HG03280 (cell line): ENCODE data around the gene PLD5.
"Not testable (repeated sequence)": the region's sequence is repeated elsewhere in the genome, so short reads cannot be mapped to it uniquely, and the experiment has no call there.

Experiments used
- ATAC-seq: cut with Tn5 transposase; IDR thresholded peaks from one replicate; pipeline ENCODE4 v1.9.1; 2021; ENCODE audit warnings: mild to moderate bottlenecking, moderate library complexity; ENCODE audit not compliant: unreplicated experiment

Gene PLD5

DNA sequence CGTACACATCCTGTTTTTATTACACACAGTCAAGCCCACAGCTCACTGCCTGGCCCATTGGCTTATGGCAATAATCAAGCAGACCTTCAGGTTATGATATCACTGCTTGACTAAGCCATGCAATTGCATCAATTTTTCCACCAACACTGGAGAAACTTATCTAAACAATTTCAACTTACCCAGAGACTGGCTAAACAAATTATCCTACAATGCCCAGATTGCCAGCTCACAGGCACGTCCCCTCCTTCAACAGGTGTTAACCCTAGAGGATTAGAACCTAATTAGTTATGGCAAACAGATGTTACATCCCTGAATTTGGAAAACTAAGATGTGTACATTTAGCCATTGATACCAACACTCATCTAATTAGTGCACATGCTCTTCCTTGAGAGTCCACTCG, 310.0 kb downstream of the PLD5 start:
- ATAC-seq: not testable (repeated sequence)

- not testable (repeated sequence) for ATAC-seq
Observed at GRCh38 chr1:242212961-242213360, 311.5 kb downstream of the PLD5 start.

DNA sequence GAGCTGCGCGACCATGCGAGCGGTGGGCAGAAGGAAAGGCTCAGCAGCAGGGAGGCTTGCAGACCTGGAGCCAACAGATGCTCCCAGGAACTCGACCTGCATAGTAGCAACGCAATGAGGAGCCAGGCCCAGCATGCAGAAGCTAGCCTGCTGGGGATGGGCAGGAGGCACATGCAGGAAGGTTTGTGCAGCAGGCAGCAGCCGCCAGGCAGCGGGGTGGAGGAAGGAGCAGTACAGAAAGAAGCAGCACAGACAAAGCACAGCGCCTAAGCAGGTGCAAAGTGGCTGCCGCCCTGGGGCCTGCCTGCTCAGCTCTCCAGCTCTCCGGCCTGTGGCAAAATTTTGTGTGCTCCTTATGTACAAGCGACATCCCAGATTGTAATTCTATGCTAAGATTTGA, 312.1 kb downstream of the PLD5 start:
- no peak for ATAC-seq

- no peak for ATAC-seq
Observed at GRCh38 chr1:242211254-242212022, 313.1 kb downstream of the PLD5 start.

DNA sequence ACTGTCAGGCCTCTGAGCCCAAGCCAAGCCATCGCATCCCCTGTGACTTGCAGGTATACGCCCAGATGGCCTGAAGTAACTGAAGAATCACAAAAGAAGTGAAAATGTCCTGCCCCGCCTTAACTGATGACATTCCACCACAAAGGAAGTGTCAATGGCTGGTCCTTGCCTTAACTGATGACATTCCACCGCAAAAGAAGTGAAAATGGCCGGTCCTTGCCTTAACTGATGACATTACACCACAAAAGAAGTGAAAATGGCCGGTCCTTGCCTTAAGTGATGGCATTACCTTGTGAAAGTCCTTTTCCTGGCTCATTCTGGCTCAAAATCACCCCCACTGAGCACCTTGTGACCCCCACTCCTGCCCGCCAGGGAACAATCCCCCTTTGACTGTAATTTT, 314.2 kb downstream of the PLD5 start:
- not testable (repeated sequence) for ATAC-seq

DNA sequence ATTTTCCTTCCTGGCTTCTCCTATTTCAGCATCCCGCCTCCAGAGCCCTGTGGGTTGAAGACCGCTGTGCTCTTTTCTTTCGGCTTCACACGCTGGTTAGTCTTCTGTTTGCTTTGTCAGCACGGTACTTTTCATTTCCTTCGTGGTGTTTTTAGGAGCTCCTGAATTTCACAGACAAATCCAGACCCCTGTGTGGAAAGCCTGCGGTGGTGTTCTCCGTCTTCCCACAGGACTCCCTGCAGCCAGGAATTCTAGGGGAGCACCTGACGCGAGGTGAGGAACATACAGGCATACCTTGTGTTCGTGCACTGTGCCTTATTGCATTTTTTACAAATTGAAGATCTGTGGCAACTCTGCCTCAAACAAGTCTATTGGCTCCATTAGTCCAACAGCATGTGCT, 315.4 kb downstream of the PLD5 start:
- no peak for ATAC-seq

DNA sequence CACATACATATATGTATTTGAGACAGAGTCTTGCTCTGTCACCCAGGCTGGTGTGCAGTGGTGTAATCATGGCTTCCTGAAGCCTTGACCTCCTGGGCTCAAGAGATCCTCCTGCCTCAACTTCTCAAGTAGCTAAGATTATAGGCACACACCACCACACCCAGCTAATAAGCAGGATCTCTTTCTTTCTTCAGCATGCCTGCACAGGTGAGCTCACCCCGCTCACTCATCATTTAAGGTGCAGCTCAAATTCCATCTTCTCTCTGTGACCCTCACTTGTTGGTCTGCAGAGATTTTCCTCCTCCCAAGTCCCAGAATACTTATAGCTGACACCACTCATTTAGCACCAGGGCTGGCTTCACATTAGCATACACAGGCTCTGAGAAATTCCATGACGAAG, 316.5 kb downstream of the PLD5 start:
- no peak for ATAC-seq

DNA sequence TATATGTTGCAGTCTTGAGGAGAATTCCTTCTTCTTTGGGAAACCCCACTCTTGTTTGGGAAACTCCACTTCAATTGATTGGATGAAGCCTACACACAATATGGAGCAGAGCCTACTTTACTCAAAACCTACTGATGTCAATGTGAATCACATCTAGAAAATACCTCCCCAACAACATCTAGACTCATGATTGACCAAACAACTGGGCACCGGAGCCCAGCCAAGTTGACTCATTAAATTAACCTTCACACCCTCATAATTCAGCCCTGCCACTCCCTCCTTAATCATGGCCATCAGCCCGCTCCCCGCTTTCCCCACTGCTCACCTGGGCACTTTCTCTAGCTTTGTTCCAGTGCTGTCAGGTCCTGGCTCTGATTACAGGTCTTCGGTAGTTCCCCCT, 317.5 kb downstream of the PLD5 start:
- ATAC-seq: no peak

GRCh38 chr1:242205622-242206489, 318.6 kb downstream of the PLD5 start:
- no peak for ATAC-seq

DNA sequence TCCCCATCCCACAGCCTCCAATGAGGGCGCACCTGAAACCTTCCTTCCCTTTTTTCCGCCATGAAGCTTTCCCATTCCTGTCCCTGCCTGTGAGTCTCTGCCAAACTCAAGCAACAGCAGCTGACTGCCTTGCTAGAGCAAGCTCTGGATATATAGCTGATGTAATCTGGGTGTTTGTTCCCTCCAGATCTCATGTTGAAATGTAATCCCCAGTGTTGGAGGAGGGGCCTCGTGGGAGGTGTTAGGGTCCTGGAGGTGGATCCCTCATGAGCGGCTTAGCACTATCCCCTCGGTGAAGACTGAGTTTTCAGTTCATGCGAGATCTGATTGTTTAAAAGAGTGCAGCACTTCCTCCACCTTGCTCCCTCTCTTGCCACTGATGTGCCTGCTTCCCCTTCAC, 321.2 kb downstream of the PLD5 start:
- ATAC-seq: no peak

GRCh38 chr1:242201090-242201489, 323.4 kb downstream of the PLD5 start:
- ATAC-seq: no peak

DNA sequence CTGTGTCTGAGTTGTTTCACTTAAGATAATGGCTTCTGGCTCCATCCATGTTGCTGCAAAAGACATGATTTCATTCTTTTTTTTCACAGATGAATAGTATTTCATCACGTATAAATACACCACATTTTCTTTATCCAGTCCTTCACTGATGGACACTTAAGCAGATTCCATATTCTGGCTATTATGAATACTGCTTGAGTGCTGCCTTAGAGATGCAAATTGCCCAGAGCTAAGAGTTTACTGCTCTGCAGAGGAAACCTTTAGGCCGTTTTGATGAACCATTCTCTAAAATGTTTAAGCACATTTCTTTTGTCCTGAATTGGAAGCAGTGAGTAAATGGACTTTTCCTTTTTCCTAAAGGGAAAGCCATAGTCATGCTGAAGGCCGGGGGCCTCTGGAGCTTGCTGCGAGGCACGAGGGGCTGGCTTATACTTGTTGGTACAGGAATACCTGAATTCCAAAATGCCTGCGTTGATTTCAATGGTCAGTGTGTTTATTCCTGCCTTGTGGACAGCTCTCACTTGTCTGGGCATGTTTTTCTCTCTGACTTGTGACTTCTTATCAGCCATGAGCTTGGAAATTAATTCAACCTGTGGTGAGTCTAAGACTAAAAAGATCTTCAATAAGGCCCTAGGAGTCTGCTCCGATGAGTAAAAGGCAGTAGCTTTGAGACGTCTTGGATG, 324.6 kb downstream of the PLD5 start:
- ATAC-seq: no peak

- no peak for ATAC-seq
Observed at GRCh38 chr1:242197907-242198820, 326.3 kb downstream of the PLD5 start.

DNA sequence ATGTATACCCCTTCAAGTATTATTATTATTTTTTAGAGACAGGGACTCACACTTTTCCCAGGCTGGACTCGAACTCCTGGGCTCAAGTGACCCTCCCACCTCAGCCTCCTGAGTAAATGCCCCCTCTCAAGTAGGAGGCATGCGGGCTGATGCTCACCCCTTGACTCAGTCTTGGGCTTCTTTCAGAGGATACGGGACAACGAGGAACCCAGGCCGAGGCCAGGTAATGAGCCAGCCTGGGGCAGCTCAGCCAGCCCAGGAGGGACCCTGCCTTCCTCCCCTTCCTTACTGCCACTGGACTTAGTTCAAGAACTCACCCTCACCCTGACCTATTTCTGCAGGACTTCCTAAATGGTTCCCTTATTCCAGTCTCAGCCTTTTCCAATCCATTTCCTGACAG, 327.6 kb downstream of the PLD5 start:
- no peak for ATAC-seq

- no peak for ATAC-seq
Observed at GRCh38 chr1:242196101-242196500, 328.4 kb downstream of the PLD5 start.

- ATAC-seq: no peak
Observed at GRCh38 chr1:242189591-242189990, 334.9 kb downstream of the PLD5 start.

DNA sequence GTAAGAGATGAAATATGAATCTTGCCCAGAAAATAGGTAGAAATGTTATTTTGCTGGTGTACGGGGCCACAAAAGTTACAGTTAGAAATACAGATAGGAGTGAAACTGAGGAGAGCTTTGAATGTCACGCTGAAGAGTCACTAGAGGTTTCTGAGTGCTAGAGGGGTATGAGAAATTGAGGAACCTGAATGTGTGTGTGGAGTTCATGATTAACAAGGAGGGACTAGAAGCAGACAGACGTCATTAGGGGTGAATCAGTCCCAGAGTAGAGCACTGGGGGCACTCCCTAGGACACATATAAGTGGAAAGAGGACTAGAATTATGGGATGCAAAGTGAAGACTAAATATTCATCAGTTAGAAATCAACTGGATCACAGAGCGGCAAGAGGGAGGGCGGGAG, 336.7 kb downstream of the PLD5 start:
- ATAC-seq: no peak

DNA sequence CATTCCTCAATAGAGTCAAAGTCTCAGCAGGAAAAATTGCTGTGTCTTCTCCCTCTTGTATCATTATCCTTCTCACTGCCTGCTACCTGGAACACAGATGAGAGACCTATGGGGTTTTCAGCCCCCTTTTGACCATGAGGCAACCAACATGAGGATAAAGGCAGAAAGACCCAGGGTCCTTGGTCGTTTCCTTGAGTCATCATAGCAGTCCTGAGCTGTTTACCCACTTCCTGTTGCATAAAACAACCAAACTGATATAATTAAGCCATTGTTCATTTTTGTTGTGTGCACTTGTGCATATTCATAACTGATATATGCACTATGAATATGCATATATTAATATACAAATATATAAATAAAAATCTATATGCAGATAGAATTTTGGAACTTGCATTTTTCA, 337.3 kb downstream of the PLD5 start:
- ATAC-seq: no peak

- ATAC-seq: no peak
Observed at GRCh38 chr1:242185731-242186130, 338.8 kb downstream of the PLD5 start.

GRCh38 chr1:242184955-242185354, 339.5 kb downstream of the PLD5 start:
- no peak for ATAC-seq

DNA sequence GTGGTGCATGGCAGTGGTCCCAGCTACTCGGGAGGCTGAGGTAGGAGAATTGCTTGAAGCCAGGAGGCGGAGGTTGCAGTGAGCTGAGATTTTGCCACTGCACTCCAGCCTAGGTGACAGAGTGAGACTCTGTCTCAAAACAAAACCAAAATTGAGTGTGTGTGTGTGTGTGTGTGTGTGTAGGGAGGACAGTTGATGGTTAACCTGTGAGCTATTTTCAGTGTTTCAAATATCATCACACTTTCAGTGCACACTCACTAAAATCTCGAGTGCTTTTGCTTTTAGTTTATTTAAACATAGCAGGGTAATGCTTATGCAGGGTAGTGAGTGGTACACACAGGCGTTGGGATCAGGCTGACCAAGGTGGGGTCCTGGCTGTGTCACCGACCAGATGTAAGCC, 344.7 kb downstream of the PLD5 start:
- ATAC-seq: peak; percentile 78
